Thoracic aorta (tissue), 2 donors: ENCODE measurements around the gene SELENOW. TPM values are rescaled to one million over a fixed set of nuclear protein-coding genes. Genes with fewer than 3 reads are reported as not detected.

ENCODE experiments used
- ATAC-seq: fragments of 150-250 bp; one replicate; pipeline ENCODE4 v1.8.0; 2017; ENCODE audit warnings: low read depth; ENCODE audit not compliant: insufficient number of reproducible peaks, low FRiP score
- DNase-seq: peaks from one replicate; pipeline ENCODE4 v3.0.0-alpha.2; 2020; ENCODE audit warnings: low spot score
- H3K27ac ChIP-seq, 2 donors: fragments of 200-600 bp; sonication (generic); 1 replicate in 1 of 2; 2 replicates in 1 of 2; pipeline ENCODE4 v1.5.1; 2016; ENCODE audit warnings: mild to moderate bottlenecking in 2 of 2, moderate library complexity in 2 of 2
- H3K27me3 ChIP-seq: fragments of 200-600 bp; sonication (generic); replicated peaks from 2 replicates; pipeline ENCODE4 v1.6.0; 2016; ENCODE audit warnings: mild to moderate bottlenecking; ENCODE audit not compliant: insufficient read depth
- H3K36me3 ChIP-seq: fragments of 200-600 bp; sonication (generic); one replicate; pipeline ENCODE4 v1.5.1; 2016
- H3K4me1 ChIP-seq, 2 donors: fragments of 200-600 bp; sonication (generic); 1 replicate in 1 of 2; 2 replicates in 1 of 2; pipeline versions ENCODE4 v1.5.1 to v1.6.0; 2016; ENCODE audit warnings: low read depth in 2 of 2, mild to moderate bottlenecking in 1 of 2; ENCODE audit not compliant: control insufficient read depth in 1 of 2
- H3K4me3 ChIP-seq: fragments of 200-600 bp; sonication (generic); 2 replicates; pipeline ENCODE4 v1.5.1; 2016; ENCODE audit warnings: mild to moderate bottlenecking
- H3K9me3 ChIP-seq: fragments of 200-600 bp; sonication (generic); 2 replicates; pipeline ENCODE4 v1.5.1; 2016
- total RNA-seq, 2 donors: library from RNA; depleted of rRNA; stranded (reverse); fragments of >200 nt; gene quantifications; one replicate each; pipeline versions ENCODE4 v1.1.0 to v1.2.3, GENCODE V29; 2016
- TF ChIP-seq, protein P1 (sequence below): fragments of 200-600 bp; sonication (generic); IDR thresholded peaks from one replicate; pipeline ENCODE4 v1.5.1; 2019; ENCODE audit warnings: antibody characterized with exemption

SELENOW gene
- total RNA-seq, 2 donors from 2014 or later, result 504 to 1,102 TPM

DNA sequence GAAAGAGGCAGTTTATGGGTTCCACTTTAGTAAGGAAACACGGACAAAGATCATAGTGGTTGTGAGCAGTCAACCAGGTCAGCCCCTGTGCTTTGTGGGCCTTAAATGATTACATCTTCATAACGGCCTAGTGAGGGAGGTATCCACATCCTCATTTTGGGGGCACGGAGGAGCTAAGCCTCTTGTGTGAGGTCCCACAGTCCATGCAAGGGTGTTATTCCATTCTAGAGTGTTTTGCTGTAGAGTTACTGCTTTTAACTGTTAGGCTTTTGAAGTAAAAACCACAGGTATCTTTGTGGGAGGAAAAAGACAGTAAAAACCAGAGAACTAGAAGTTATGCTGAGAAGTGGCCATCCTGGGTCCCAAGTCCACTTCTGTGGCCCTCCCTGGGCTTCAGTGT lies 29.2 kb upstream of the SELENOW start:
- H3K36me3 ChIP-seq, result peaks cover 56% of the 10 kb centered on the region
- no peaks in the 10 kb centered on the region for H3K9me3 ChIP-seq
- no peak overlapping the region for H3K4me3 ChIP-seq
- TF ChIP-seq, protein P1, sequence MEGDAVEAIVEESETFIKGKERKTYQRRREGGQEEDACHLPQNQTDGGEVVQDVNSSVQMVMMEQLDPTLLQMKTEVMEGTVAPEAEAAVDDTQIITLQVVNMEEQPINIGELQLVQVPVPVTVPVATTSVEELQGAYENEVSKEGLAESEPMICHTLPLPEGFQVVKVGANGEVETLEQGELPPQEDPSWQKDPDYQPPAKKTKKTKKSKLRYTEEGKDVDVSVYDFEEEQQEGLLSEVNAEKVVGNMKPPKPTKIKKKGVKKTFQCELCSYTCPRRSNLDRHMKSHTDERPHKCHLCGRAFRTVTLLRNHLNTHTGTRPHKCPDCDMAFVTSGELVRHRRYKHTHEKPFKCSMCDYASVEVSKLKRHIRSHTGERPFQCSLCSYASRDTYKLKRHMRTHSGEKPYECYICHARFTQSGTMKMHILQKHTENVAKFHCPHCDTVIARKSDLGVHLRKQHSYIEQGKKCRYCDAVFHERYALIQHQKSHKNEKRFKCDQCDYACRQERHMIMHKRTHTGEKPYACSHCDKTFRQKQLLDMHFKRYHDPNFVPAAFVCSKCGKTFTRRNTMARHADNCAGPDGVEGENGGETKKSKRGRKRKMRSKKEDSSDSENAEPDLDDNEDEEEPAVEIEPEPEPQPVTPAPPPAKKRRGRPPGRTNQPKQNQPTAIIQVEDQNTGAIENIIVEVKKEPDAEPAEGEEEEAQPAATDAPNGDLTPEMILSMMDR, result no peak
- H3K27ac ChIP-seq, result no peak overlapping the region
- ATAC-seq (no peak), DNase-seq (no peak)
- peaks cover 18 to 24% of the 10 kb centered on the region in 2 donors for H3K4me1 ChIP-seq
- no peaks in the 10 kb centered on the region for H3K27me3 ChIP-seq

DNA sequence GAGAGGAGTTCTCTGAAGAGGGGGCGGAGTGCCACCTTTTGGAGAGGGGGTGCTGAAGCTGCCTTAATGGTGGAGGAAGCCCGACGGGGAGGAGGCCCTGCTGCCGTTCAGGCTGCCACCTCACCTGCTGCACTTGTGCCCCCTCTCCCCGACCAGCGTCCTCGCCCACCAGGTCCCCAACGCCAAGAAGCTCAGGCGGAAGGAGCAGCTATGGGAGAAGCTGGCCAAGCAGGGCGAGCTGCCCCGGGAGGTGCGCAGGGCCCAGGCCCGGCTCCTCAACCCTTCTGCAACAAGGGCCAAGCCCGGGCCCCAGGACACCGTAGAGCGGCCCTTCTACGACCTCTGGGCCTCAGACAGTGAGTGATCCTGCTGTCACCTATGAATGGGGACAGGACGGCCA lies 27.8 kb upstream of the SELENOW start:
- no peaks in the 10 kb centered on the region for H3K27me3 ChIP-seq
- no peak overlapping the region for H3K4me3 ChIP-seq
- H3K27ac ChIP-seq, result no peak overlapping the region
- TF ChIP-seq, protein P1, result no peak
- ATAC-seq, result no peak
- H3K9me3 ChIP-seq, result no peaks in the 10 kb centered on the region
- no peak for DNase-seq
- H3K36me3 ChIP-seq, result peaks cover 71% of the 10 kb centered on the region
- peaks cover 10 to 16% of the 10 kb centered on the region in 2 donors for H3K4me1 ChIP-seq

DNA sequence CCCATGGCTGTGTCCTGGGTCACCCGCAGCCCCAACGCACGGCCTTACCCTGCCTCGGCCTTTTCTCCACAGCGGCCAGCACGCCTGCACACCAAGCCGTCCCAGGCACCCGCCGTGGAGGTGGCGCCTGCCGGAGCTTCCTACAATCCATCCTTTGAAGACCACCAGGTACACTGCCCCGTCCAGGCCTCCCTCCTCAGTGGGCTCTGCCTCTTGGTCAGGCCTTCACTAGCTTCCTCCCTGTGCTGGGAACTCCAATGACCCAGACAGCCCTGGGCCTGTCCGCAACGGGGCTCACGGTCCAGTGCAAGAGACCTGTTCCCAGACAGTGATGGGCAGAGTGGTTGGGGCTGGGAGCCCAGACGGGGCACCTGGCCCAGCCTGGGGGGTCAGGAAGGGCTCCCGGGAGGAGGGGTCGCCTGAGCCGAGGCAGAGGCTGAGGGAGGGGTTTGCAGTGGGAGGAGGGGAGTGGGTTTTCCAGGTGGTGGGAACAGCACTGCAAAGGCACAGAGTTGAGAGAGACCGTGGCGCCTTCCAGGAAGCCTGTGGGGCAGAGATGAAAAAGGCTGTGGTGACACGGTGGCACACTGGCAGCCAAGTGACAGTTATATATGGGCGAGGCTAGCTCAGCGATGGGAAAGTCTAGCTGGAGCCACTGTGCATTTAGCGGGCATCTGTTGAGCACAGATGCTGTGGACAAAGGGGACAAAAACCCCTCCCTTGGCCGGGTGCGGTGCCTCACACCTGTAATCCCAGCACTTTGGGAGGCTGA lies 25.9 kb upstream of the SELENOW start:
- H3K27me3 ChIP-seq, result no peaks in the 10 kb centered on the region
- H3K9me3 ChIP-seq, result no peaks in the 10 kb centered on the region
- no peak for DNase-seq
- H3K4me1 ChIP-seq, result no peaks in the 10 kb centered on the region
- ATAC-seq, result no peak
- H3K27ac ChIP-seq, result no peak overlapping the region
- H3K36me3 ChIP-seq, result peaks cover 86% of the 10 kb centered on the region
- TF ChIP-seq, protein P1, result no peak
- no peak overlapping the region for H3K4me3 ChIP-seq

DNA sequence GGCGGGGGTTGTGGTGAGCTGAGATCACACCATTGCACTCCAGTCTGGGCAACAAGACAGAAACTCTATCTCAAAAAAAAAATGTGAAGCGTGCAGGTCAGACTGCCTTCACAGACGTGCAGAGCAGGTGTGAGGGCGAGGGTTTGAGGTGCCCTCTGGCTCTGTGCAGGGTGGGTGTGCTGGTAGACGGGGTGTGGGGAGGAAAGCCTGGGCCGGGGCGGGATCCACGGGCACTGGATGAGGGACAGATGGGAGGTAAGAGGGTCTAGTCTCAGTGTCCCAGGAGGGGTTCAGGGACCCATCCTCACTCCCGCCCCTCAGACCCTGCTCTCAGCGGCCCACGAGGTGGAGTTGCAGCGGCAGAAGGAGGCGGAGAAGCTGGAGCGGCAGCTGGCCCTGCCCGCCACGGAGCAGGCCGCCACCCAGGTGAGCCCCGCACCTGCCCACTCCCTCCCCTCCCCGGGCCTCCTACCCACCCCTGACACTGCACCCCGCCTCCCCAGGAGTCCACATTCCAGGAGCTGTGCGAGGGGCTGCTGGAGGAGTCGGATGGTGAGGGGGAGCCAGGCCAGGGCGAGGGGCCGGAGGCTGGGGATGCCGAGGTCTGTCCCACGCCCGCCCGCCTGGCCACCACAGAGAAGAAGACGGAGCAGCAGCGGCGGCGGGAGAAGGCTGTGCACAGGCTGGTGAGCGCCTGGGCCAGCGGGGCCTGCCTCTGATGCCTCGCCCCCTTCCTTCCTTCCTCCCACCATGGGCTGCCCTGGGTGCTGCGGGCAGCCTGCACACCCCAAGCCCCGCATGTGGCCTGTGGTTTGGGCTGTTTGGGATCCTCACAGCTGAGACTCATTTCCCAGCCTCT lies 24.1 kb upstream of the SELENOW start:
- TF ChIP-seq, protein P1, result no peak
- H3K9me3 ChIP-seq, result no peaks in the 10 kb centered on the region
- no peaks in the 10 kb centered on the region for H3K4me1 ChIP-seq
- ATAC-seq (no peak), DNase-seq (no peak)
- no peak overlapping the region for H3K4me3 ChIP-seq
- peaks cover 89% of the 10 kb centered on the region for H3K36me3 ChIP-seq
- no peak overlapping the region for H3K27ac ChIP-seq
- H3K27me3 ChIP-seq, result no peaks in the 10 kb centered on the region

DNA sequence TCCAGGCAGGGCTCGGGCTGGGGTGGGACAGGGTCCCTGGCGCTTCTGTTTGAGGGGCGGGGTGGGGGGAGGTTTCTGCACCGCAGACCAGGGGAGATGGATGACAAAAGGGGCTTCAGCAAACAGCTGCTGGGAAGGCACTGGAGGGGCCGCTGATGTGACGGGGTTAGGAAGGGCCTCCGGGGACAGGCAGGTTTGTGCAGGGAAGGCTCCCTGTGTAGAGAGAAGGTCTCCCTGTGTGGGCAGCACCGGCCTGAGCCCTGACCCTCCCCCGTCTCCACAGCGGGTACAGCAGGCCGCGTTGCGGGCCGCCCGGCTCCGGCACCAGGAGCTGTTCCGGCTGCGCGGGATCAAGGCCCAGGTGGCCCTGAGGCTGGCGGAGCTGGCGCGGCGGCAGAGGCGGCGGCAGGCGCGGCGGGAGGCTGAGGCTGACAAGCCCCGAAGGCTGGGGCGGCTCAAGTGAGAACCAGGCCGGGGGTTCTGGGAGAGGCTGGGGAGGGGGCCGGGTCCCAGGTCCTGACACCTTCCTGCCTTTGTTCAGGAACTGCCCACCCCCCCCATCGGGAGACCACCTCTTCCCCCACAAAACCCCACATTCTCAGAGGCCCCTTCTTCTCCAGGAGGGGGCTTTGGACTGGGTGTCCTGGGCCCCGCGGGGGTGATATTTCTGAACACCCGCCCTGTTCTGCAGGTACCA lies 23.3 kb upstream of the SELENOW start:
- Histone ChIP-seq H3K4me3 (no peak overlapping the region), H3K4me1 (no peaks in the 10 kb centered on the region), H3K27me3 (no peaks in the 10 kb centered on the region), H3K27ac (no peak overlapping the region), H3K9me3 (no peaks in the 10 kb centered on the region), H3K36me3 (peaks cover 82% of the 10 kb centered on the region)
- TF ChIP-seq, protein P1, result no peak
- ATAC-seq (no peak), DNase-seq (no peak)
